ENCODE measurements around the gene ZNF101.
A peak's percentile ranks its signal among the peaks of the same experiment; 100 is the strongest.

Gene ZNF101

GRCh38 chr19:19711934-19712828, 43.5 kb downstream of the ZNF101 start:
- no peak for DNase-seq

GRCh38 chr19:19719798-19720197, 51.2 kb downstream of the ZNF101 start:
- DNase-seq: no peak

- no peak for DNase-seq
Measured at GRCh38 chr19:19721896-19722295, 53.3 kb downstream of the ZNF101 start.

- peak; percentile 94 for DNase-seq
Measured at GRCh38 chr19:19732579-19733501, 64.2 kb downstream of the ZNF101 start, which contains the start of gene ZNF14. Gene ZNF14 (minus strand): TSS chr19:19733112. CDS start chr19:19732958, 154 bp downstream.
